Karpas-422 (cell line): ENCODE results near the gene RAD54L. TPM values are rescaled to one million over a fixed set of nuclear protein-coding genes. Genes with fewer than 3 reads are reported as not detected.
"Not testable (repeated sequence)": the region's sequence is repeated elsewhere in the genome, so short reads cannot be mapped to it uniquely, and the experiment has no call there.

Experiments
- DNase-seq: peaks from one replicate; pipeline ENCODE4 v3.0.0-alpha.2; 2015
- H2AFZ ChIP-seq: fragments of 200-600 bp; sonication (generic); 2 replicates; pipeline ENCODE4 v1.6.1; 2014; ENCODE audit warnings: antibody characterized with exemption, low read length, mixed read lengths
- H3K27ac ChIP-seq: fragments of 200-600 bp; sonication (generic); 2 replicates; pipeline ENCODE4 v1.5.1; 2014; ENCODE audit warnings: mild to moderate bottlenecking, low read length, moderate library complexity
- H3K27me3 ChIP-seq: fragments of 200-600 bp; sonication (generic); 2 replicates; pipeline ENCODE4 v1.6.1; 2014; ENCODE audit warnings: low read length, mixed read lengths
- H3K36me3 ChIP-seq: fragments of 200-600 bp; sonication (generic); 2 replicates; pipeline ENCODE4 v1.6.1; 2014; ENCODE audit warnings: low read length, mixed read lengths; ENCODE audit not compliant: insufficient read depth
- H3K4me1 ChIP-seq: fragments of 200-600 bp; sonication (generic); 2 replicates; pipeline ENCODE4 v1.6.1; 2014; ENCODE audit warnings: mild to moderate bottlenecking, low read length, mixed read lengths
- H3K4me2 ChIP-seq: fragments of 200-600 bp; sonication (generic); 2 replicates; pipeline ENCODE4 v1.6.1; 2014; ENCODE audit warnings: low read length, low read depth, mild to moderate bottlenecking; ENCODE audit not compliant: poor library complexity, severe bottlenecking
- H3K4me3 ChIP-seq: fragments of 200-600 bp; sonication (generic); 2 replicates; pipeline ENCODE4 v1.5.1; 2014; ENCODE audit warnings: mild to moderate bottlenecking, antibody characterized with exemption, low read length, mixed read lengths
- H3K79me2 ChIP-seq: fragments of 200-600 bp; sonication (generic); 2 replicates; pipeline ENCODE4 v1.6.1; 2014; ENCODE audit warnings: mild to moderate bottlenecking, low read length, mixed read lengths
- H3K9ac ChIP-seq: fragments of 200-600 bp; sonication (generic); 2 replicates; pipeline ENCODE4 v1.6.0; 2014; ENCODE audit warnings: low read length
- H3K9me2 ChIP-seq: fragments of 200-600 bp; sonication (generic), shearing (Covaris generic); replicated peaks from 2 replicates; pipeline ENCODE4 v1.6.0; 2014; ENCODE audit warnings: mild to moderate bottlenecking, low read length, moderate library complexity; ENCODE audit not compliant: insufficient read depth
- H3K9me3 ChIP-seq: fragments of 300-700, 200-600 bp; sonication (generic); 2 replicates; pipeline ENCODE4 v1.6.1; 2014; ENCODE audit warnings: low read length, mixed read lengths
- H4K20me1 ChIP-seq: fragments of 200-600 bp; sonication (generic); 2 replicates; pipeline ENCODE4 v1.6.1; 2014; ENCODE audit warnings: mild to moderate bottlenecking, antibody characterized with exemption, low read length, low read depth; ENCODE audit not compliant: insufficient read depth
- total RNA-seq: library from RNA; depleted of rRNA; stranded (reverse); fragments of >200 nt; shearing (Covaris generic); gene quantifications from 2 replicates; pipeline ENCODE4 v1.2.3, GENCODE V29; 2014; ENCODE audit warnings: low replicate concordance

RAD54L gene
- total RNA-seq, 1 experiment from 2014 or later: 18.0 TPM

DNA sequence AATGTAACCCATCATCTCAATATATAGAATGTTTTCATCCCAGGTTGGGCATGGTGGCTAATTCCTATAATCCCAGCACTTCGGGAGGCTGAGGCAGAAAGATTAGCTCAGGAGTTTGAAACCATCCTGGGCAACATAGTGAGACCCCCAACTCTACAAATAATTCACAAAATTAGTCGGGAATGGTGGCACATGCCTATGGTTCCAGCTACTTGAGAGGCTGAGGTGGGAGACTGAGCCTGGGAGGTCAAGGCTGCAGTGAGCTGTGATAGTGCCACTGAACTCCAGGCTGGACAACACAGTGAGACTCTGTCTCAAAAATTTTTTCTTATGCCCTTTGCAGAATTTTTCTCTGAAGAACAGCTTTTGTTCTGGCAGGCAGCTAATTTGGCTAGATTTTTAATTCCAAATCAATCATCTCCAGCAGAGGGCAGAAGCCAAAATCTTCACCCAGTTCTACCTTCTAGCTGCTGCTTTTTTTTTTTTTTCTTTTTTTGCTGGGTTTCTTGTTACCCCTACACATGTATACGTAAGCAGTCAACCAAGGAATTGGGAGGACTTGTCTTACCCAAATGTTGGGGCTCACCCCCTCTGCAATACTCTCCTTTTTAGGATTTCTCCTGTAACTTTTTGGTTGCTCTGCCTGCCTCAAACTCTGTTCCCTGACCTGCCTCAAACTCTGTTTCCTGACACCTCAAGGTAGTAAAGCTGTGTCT, 2.7 kb upstream of the RAD54L start:
- Histone ChIP-seq H3K4me1 (peaks cover 37% of the 10 kb centered on the region), H3K36me3 (peaks cover 7% of the 10 kb centered on the region; the same call in 1 of the 2 replicates), H3K9me2 (no peaks in the 10 kb centered on the region), H3K4me2 (peak overlapping the region; percentile 30), H3K79me2 (peaks cover 22% of the 10 kb centered on the region), H3K27me3 (no peaks in the 10 kb centered on the region), H3K4me3 (no peak overlapping the region), H3K9me3 (no peaks in the 10 kb centered on the region), H3K27ac (no peak overlapping the region), H4K20me1 (no peaks in the 10 kb centered on the region), H2AFZ (peak overlapping the region; percentile 88; the same call in 1 of the 2 replicates), H3K9ac (peak overlapping the region; percentile 6; the same call in 1 of the 2 replicates)
- peak; percentile 91 for DNase-seq

DNA sequence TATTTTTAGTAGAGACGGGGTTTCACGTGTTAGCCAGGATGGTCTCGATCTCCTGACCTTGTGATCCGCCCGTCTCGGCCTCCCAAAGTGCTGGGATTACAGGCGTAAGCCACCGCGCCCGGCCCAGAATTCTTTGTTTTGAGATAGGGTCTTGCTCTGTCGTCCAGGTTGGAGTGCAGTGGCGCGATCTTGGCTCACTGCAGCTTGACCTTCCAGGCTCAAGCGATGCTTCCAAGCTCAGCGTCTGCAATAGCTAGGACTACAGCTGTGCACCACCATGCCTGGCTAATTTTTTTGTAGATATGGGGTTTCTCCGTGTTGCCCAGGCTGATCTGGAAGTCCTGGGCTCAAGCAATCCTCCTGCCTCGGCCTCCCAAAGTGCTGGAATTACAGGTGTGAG, 1.4 kb upstream of the RAD54L start:
- H3K27ac ChIP-seq, H2AFZ ChIP-seq, H4K20me1 ChIP-seq, H3K9me3 ChIP-seq, H3K27me3 ChIP-seq, H3K9me2 ChIP-seq, DNase-seq: not testable (repeated sequence)
- peak overlapping the region; percentile 95 for H3K4me3 ChIP-seq
- H3K79me2 ChIP-seq: peaks cover 27% of the 10 kb centered on the region
- peaks cover 14% of the 10 kb centered on the region for H3K36me3 ChIP-seq
- peak overlapping the region; percentile 87; the same call in 1 of the 2 replicates for H3K9ac ChIP-seq
- H3K4me2 ChIP-seq: peak overlapping the region; percentile 95
- H3K4me1 ChIP-seq: peaks cover 37% of the 10 kb centered on the region

DNA sequence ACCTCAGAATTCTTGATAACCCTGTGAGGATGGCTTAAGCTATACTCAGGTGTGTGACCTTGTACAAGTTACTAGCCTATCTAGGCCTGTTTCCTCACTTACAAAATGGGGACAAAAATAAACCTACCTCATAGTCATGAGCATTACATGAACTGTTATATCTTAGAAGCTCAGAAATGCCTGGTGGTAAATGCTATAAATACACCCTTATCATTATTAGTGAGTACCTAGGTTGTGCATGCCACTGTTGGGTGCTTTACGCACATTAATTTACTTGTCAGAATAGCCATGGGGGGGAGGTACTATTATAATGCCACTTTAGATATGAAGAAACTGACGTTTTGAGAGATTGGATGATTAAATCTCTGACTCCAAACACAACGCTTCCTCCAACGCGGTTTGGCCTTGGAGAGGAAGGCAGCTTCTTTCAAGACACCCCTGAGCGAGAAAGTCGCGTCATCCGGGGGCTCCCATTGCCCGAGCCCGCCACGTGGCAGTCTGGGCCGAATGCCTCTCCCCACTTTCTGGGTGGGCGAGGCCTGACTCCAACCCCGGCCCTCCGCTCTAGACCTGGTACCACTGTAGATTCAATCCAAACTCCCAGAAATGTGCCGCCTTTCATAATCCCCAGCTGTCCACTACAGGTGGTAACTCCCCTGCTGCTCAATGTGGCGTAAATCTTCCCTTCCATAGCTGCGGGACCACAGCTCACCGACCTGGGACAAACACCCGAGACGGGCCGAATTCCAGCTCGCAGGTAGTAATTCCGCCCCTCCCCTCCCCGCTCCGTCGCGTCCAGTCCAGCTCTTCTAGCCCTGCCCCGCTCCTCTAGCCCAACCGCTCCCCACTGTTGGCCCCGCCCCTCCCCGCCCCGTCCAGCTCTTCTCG, 771 bp upstream of the RAD54L start:
- H3K4me3 ChIP-seq: peak overlapping the region; percentile 95
- H2AFZ ChIP-seq: peak overlapping the region; percentile 100
- H3K4me1 ChIP-seq: peaks cover 37% of the 10 kb centered on the region
- peaks cover 14% of the 10 kb centered on the region for H3K36me3 ChIP-seq
- H3K79me2 ChIP-seq: peaks cover 27% of the 10 kb centered on the region
- peak overlapping the region; percentile 95 for H3K4me2 ChIP-seq
- H3K9me3 ChIP-seq: no peaks in the 10 kb centered on the region
- no peaks in the 10 kb centered on the region for H3K27me3 ChIP-seq
- peak overlapping the region; percentile 31; the same call in 1 of the 2 replicates for H3K27ac ChIP-seq
- no peaks in the 10 kb centered on the region for H4K20me1 ChIP-seq
- peak; percentile 80 for DNase-seq
- H3K9me2 ChIP-seq: no peaks in the 10 kb centered on the region
- H3K9ac ChIP-seq: peak overlapping the region; percentile 87

DNA sequence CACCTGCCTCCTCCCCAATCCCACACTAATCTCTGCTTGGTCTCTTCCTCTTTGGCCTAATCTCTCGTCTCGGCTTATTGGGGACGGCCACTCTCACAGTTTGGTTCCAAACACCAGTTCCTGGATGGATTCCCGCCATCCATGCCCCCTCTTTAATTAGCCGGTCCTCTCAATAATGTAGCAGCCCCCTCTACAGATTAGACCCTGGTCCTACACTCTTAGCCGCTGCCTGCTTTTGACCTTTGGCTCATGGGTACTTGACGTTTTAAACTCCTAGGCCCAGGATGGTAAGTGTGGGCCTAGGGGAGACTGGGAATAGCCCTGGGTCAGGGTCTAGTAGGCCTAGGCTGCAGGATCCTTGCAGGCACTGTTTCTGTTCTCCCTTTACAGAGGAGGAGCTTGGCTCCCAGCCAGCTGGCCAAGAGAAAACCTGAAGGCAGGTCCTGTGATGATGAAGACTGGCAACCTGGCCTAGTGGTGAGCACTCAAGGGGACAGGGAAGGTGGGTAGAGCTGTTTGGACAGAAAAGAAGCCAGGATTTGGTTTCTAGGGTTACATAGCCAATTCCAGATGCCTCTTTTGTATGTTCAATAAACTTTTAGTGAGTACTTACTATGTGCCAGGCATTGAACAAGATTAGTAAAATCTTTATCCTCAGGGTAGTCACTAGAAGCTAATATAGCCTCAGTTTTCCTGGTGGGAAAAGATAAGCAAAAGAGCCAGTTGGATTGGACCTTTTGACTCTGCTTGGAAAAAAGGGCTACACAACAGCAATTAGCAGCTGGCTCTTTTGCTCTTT, 758 bp downstream of the RAD54L start:
- H3K4me3 ChIP-seq: peak overlapping the region; percentile 94
- peaks cover 37% of the 10 kb centered on the region for H3K4me1 ChIP-seq
- peak overlapping the region; percentile 57 for H3K27ac ChIP-seq
- no peaks in the 10 kb centered on the region for H4K20me1 ChIP-seq
- H3K27me3 ChIP-seq: no peaks in the 10 kb centered on the region
- H3K9me3 ChIP-seq: no peaks in the 10 kb centered on the region
- H3K4me2 ChIP-seq: peak overlapping the region; percentile 86
- no peak overlapping the region for H2AFZ ChIP-seq
- DNase-seq: peak; percentile 86
- H3K9ac ChIP-seq: peak overlapping the region; percentile 84
- peaks cover 24% of the 10 kb centered on the region for H3K36me3 ChIP-seq
- peaks cover 34% of the 10 kb centered on the region for H3K79me2 ChIP-seq
- no peaks in the 10 kb centered on the region for H3K9me2 ChIP-seq

DNA sequence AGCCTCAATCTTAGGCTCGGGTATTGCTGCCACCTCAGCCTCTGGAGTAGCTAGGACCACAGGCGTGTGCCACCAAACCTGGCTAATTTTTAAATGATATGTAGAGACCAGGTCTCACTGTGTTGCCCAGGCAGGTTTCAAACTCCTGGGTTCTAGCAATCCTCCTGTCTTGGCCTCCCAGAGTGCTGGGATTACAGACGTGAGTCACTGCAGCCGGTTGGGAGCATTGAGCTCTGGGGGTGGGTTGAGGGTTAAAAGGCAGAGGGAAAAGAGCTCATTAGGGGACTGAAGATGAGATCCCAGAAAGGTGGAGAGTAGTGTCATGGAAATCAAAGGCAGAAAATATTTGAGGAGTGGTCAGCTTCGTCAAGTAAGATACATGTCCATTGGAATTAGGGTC, 7.1 kb downstream of the RAD54L start:
- H3K79me2 ChIP-seq: peaks cover 23% of the 10 kb centered on the region
- H4K20me1 ChIP-seq: 0 out of 2 replicates have a peak, but pooled peaks cover 3% of the 10 kb centered on the region
- no peak overlapping the region for H3K4me3 ChIP-seq
- no peaks in the 10 kb centered on the region for H3K9me2 ChIP-seq
- H3K4me1 ChIP-seq: peaks cover under 1% of the 10 kb centered on the region; the same call in 1 of the 2 replicates
- H3K9ac ChIP-seq: no peak overlapping the region
- no peak overlapping the region for H2AFZ ChIP-seq
- H3K36me3 ChIP-seq: peaks cover 45% of the 10 kb centered on the region
- H3K9me3 ChIP-seq: no peaks in the 10 kb centered on the region
- no peaks in the 10 kb centered on the region for H3K27me3 ChIP-seq
- no peak overlapping the region for H3K4me2 ChIP-seq
- no peak overlapping the region for H3K27ac ChIP-seq
- no peak for DNase-seq

DNA sequence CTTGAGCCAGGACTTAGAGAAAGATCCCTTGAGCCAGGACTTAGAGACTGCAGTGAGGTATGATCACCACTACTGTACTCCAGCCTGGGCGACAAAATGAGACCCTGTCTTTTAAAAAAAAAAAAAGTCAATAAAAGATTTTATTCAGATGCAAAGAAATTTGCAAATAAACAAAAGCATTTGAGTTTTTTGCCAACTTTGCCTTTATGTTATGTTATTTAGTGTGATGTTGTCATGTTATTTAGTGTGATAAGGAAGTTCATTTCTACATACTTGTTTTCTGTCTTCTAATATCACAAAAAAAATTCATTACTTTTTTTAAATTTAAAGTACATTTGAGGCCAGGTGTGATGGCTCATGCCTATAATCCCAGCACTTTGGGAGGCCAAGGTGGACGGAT, 9.0 kb downstream of the RAD54L start:
- DNase-seq: peak; percentile 34
- Histone ChIP-seq H2AFZ (no peak overlapping the region), H3K9me3 (no peaks in the 10 kb centered on the region), H3K9ac (no peak overlapping the region), H3K4me2 (no peak overlapping the region), H3K79me2 (peaks cover 17% of the 10 kb centered on the region), H4K20me1 (0 out of 2 replicates have a peak, but pooled peaks cover 3% of the 10 kb centered on the region), H3K36me3 (peaks cover 54% of the 10 kb centered on the region), H3K9me2 (no peaks in the 10 kb centered on the region), H3K4me1 (no peaks in the 10 kb centered on the region), H3K27me3 (no peaks in the 10 kb centered on the region), H3K4me3 (no peak overlapping the region), H3K27ac (no peak overlapping the region)

DNA sequence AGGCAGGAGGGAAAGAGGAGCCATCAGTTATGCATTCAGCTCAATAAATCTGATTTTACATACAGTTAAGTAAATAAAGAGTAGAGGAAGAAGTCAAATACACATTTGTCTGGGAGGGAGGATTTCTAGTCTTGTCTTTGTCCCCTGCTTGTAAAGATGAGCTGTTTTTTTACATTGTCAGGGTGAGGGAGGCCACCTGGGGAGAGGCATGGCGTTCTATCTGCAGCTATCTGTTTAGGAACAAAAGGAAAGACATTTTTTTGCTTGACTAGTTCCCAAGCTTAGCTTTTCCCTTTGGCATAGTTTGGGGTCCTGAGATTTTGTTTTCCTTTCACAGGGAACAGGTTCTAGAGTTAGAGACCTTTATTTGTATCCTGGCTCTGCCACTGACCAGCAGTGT, 14.9 kb downstream of the RAD54L start:
- no peaks in the 10 kb centered on the region for H3K9me3 ChIP-seq
- H4K20me1 ChIP-seq: 0 out of 2 replicates have a peak, but pooled peaks cover 2% of the 10 kb centered on the region
- H3K4me3 ChIP-seq: no peak overlapping the region
- no peak overlapping the region for H3K27ac ChIP-seq
- peaks cover 73% of the 10 kb centered on the region for H3K36me3 ChIP-seq
- no peak for DNase-seq
- no peak overlapping the region for H3K9ac ChIP-seq
- no peak overlapping the region for H3K4me2 ChIP-seq
- no peaks in the 10 kb centered on the region for H3K4me1 ChIP-seq
- H3K27me3 ChIP-seq: no peaks in the 10 kb centered on the region
- peaks cover 8% of the 10 kb centered on the region for H3K79me2 ChIP-seq
- H3K9me2 ChIP-seq: no peaks in the 10 kb centered on the region
- no peak overlapping the region for H2AFZ ChIP-seq
